AG04450 (cell line): Measurements from ENCODE around the gene NLGN4X. TPM values are rescaled to one million over a fixed set of nuclear protein-coding genes. Genes with fewer than 3 reads are reported as not detected.
A peak's percentile ranks its signal among the peaks of the same experiment; 100 is the strongest.

Experiments used
- CTCF ChIA-PET: fragments of 300-600, 350-600 bp; formaldehyde crosslinking; extraction: SDS; loops from one replicate; lab custom pipeline; 2022; ENCODE audit warnings: antibody characterized with exemption, inconsistent platforms; lab: Charles Lee
- POLR2A ChIA-PET: fragments of 350-600 bp; formaldehyde crosslinking; extraction: SDS; loops from one replicate; lab custom pipeline; 2021; ENCODE audit warnings: antibody characterized with exemption, inconsistent platforms; lab: Yijun Ruan, JAX
- DNase-seq: peaks from one replicate; pipeline ENCODE4 v3.0.0-alpha.2; 2011; ENCODE audit warnings: low read depth, low spot score
- H3K27ac ChIP-seq: one replicate; pipeline ENCODE4 v1.5.1; 2012; ENCODE audit warnings: low read depth, low read length, control low read depth
- H3K27me3 ChIP-seq: one replicate; pipeline ENCODE4 v1.6.0; 2012; ENCODE audit warnings: low read length; ENCODE audit not compliant: control insufficient read depth, insufficient read depth
- H3K4me3 ChIP-seq: 2 replicates; pipeline ENCODE4 v1.5.1; 2011; ENCODE audit warnings: mild to moderate bottlenecking, low read depth, low read length, control low read depth
- H3K9me3 ChIP-seq: 2 replicates; pipeline ENCODE4 v1.5.1; 2012; ENCODE audit warnings: low read length; ENCODE audit not compliant: control insufficient read depth, insufficient read depth
- polyA plus RNA-seq: library from polyadenylated mRNA; depleted of rRNA; stranded (reverse); fragments of >200 nt; gene quantifications from 2 replicates; pipeline ENCODE4 v1.2.3, GENCODE V29; 2011
- TF ChIP-seq, protein P1 (sequence below): IDR thresholded peaks from 2 replicates; pipeline ENCODE4 v1.5.1; 2011; ENCODE audit warnings: low read depth, low read length, control low read depth, inconsistent platforms

NLGN4X gene
- polyA plus RNA-seq, 1 experiment: not detected

DNA sequence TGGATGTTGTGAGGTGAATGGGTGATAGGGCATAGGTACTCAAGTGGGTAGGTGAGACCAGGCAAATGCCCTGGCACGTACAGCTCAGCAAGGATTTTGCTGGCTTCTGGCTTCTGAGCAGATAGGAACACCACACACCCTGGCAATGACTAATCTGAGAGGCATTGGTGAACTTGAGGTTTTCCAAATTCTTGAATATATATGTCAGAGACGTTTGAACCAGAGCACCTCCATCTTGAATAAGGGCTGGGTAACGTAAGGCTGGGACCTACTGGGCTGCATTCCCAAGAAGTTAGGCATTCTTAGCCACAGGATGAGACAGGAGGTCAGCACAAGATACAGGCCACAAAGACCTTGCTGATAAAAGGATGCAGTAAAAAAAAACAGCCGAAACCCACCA lies 204.5 kb downstream of the NLGN4X start:
- ChIA-PET CTCF (no interaction called here), POLR2A (no interaction called here)
- Histone ChIP-seq H3K27ac (no peak overlapping the region), H3K4me3 (no peak overlapping the region), H3K27me3 (no peaks in the 10 kb centered on the region), H3K9me3 (no peaks in the 10 kb centered on the region)
- TF ChIP-seq, protein P1, sequence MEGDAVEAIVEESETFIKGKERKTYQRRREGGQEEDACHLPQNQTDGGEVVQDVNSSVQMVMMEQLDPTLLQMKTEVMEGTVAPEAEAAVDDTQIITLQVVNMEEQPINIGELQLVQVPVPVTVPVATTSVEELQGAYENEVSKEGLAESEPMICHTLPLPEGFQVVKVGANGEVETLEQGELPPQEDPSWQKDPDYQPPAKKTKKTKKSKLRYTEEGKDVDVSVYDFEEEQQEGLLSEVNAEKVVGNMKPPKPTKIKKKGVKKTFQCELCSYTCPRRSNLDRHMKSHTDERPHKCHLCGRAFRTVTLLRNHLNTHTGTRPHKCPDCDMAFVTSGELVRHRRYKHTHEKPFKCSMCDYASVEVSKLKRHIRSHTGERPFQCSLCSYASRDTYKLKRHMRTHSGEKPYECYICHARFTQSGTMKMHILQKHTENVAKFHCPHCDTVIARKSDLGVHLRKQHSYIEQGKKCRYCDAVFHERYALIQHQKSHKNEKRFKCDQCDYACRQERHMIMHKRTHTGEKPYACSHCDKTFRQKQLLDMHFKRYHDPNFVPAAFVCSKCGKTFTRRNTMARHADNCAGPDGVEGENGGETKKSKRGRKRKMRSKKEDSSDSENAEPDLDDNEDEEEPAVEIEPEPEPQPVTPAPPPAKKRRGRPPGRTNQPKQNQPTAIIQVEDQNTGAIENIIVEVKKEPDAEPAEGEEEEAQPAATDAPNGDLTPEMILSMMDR: no peak
- no peak for DNase-seq

DNA sequence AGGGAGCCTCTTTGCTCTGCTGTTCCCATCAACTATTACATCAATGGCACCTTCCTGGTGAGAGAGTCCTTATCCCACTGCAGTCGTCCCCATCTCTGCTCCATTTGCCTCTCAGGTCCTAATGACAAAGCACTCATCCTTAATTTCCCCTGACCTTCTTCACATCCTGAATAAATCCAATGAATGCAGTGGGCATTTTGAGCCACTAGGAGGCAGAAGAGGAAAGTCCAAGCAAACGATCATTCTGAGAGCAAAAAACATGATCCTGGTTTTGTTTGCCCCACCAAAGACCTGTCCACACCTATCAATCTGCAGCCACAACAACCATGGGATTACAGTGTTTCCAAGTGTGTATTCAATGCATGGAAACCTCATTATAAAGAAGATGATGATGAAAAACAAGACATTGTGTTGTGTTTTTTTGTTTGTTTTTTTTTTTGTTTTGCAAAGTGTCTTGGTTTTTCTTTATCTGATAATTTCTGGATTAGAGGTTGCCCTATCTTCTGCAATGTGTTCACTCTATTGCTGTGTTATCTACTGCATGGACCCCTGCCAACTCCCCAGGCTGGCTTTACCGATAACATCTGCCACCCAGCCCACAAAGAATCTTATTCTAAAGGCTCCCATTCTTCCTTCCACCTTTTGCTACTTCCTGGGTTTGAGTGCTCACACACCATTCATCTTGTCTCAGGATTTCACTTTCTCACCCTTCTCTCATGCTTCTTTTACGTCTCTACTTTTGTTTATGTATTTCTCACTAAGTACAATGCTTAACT lies 207.2 kb downstream of the NLGN4X start:
- DNase-seq: no peak
- Histone ChIP-seq H3K27ac (no peak overlapping the region), H3K9me3 (no peaks in the 10 kb centered on the region), H3K27me3 (no peaks in the 10 kb centered on the region), H3K4me3 (no peak overlapping the region)
- POLR2A ChIA-PET: no interaction called here
- TF ChIP-seq, protein P1: 0 out of 2 replicates have a peak, but pooled peaks have one; percentile 3
- CTCF ChIA-PET: no interaction called here

DNA sequence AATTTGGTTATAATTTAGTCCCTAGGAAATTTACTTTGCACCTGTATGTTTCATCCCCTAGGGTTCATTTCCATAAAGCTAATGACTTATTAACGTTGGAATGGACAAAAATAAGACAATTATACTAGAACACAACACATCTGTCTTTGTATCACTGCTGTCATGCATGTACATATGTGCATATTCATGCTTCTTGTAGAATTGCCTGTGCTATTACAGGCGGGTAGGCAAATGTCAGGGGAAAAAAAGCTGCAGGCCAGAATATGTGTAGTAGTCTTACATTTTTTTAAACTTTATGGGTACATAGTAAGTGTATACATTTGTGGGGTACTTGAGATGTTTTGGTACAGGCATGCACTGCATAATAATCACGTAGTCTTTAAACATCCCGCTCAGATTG lies 209.6 kb downstream of the NLGN4X start:
- TF ChIP-seq, protein P1: no peak
- no peaks in the 10 kb centered on the region for H3K27me3 ChIP-seq
- H3K4me3 ChIP-seq: no peak overlapping the region
- CTCF ChIA-PET: no interaction called here
- no peak for DNase-seq
- POLR2A ChIA-PET: no interaction called here
- no peaks in the 10 kb centered on the region for H3K9me3 ChIP-seq
- no peak overlapping the region for H3K27ac ChIP-seq

GRCh38 chrX:6015423-6015822 lies 213.2 kb downstream of the NLGN4X start:
- TF ChIP-seq, protein P1: no peak
- H3K4me3 ChIP-seq: no peak overlapping the region
- ChIA-PET POLR2A (no interaction called here), CTCF (no interaction called here)
- no peak for DNase-seq
- H3K9me3 ChIP-seq: no peaks in the 10 kb centered on the region
- H3K27ac ChIP-seq: no peak overlapping the region
- H3K27me3 ChIP-seq: no peaks in the 10 kb centered on the region

DNA sequence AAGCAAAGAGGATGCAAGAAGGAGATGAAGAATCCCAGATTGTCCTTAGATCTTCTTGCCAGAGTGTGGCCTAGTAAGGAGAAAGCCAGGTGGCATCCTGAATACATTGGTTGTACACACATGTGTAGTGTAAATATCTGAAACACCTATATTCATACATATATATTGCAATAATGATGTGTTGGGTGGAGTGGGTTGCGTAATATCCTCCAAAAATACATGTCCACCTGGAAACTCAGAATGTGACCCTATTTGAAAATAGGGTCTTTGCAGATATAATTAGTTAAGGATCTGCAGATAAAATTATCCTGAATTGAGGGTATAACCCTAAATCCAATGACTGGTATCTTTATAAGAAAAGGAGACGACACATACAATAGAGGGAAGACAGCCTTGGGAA lies 216.3 kb downstream of the NLGN4X start:
- no peaks in the 10 kb centered on the region for H3K27me3 ChIP-seq
- no peak for DNase-seq
- no peak overlapping the region for H3K27ac ChIP-seq
- H3K9me3 ChIP-seq: no peaks in the 10 kb centered on the region
- POLR2A ChIA-PET: no interaction called here
- TF ChIP-seq, protein P1: no peak
- CTCF ChIA-PET: no interaction called here
- H3K4me3 ChIP-seq: no peak overlapping the region
